ENCODE data around the gene GNA12.

GNA12 gene

GRCh38 chr7:2708041-2708440 lies 136.1 kb downstream of the GNA12 start:
- Histone ChIP-seq H3K9me3 (ENCODE audit: control insufficient read depth, low read length) (no peaks in the 10 kb centered on the region), H3K27ac (ENCODE audit: insufficient read depth, low read depth, low read length, poor library complexity, severe bottlenecking) (no peak overlapping the region), H3K27me3 (ENCODE audit: control insufficient read depth, insufficient read depth, low read length, poor library complexity, severe bottlenecking) (no peaks in the 10 kb centered on the region), H3K4me1 (ENCODE audit: control insufficient read depth, insufficient read depth, low read length) (peaks cover 13% of the 10 kb centered on the region), H3K4me3 (ENCODE audit: insufficient read depth, low read depth, low read length) (no peak overlapping the region), H3K36me3 (ENCODE audit: control insufficient read depth, insufficient read depth, low read length) (no peaks in the 10 kb centered on the region)
- whole genome bisulfite sequencing, 2 experiments = 94 to 95% methylated on average over 10 of the region's 10 CpGs

- Histone ChIP-seq H3K4me3 (ENCODE audit: insufficient read depth, low read depth, low read length) (no peak overlapping the region), H3K36me3 (ENCODE audit: control insufficient read depth, insufficient read depth, low read length) (no peaks in the 10 kb centered on the region), H3K4me1 (ENCODE audit: control insufficient read depth, insufficient read depth, low read length) (peaks cover 13% of the 10 kb centered on the region), H3K27ac (ENCODE audit: insufficient read depth, low read depth, low read length, poor library complexity, severe bottlenecking) (no peak overlapping the region), H3K27me3 (ENCODE audit: control insufficient read depth, insufficient read depth, low read length, poor library complexity, severe bottlenecking) (no peaks in the 10 kb centered on the region), H3K9me3 (ENCODE audit: control insufficient read depth, low read length) (no peaks in the 10 kb centered on the region)
- WGBS, 2 experiments = 76 to 83% methylated on average over 8 of the region's 8 CpGs
Observed at GRCh38 chr7:2707481-2707880, 136.6 kb downstream of the GNA12 start.

- WGBS, 2 experiments = 29 to 35% methylated on average over 6 of the region's 6 CpGs
- no peaks in the 10 kb centered on the region for H3K9me3 ChIP-seq (ENCODE audit: control insufficient read depth, low read length)
- no peaks in the 10 kb centered on the region for H3K27me3 ChIP-seq (ENCODE audit: control insufficient read depth, insufficient read depth, low read length, poor library complexity, severe bottlenecking)
- H3K36me3 ChIP-seq (ENCODE audit: control insufficient read depth, insufficient read depth, low read length) = no peaks in the 10 kb centered on the region
- H3K4me1 ChIP-seq (ENCODE audit: control insufficient read depth, insufficient read depth, low read length) = peaks cover 13% of the 10 kb centered on the region
- H3K27ac ChIP-seq (ENCODE audit: insufficient read depth, low read depth, low read length, poor library complexity, severe bottlenecking) = no peak overlapping the region
- no peak overlapping the region for H3K4me3 ChIP-seq (ENCODE audit: insufficient read depth, low read depth, low read length)
Observed at GRCh38 chr7:2706685-2707126, 137.4 kb downstream of the GNA12 start.

- no peaks in the 10 kb centered on the region for H3K36me3 ChIP-seq (ENCODE audit: control insufficient read depth, insufficient read depth, low read length)
- 83 to 87% methylated on average over 14 of the region's 14 CpGs for WGBS, 2 experiments
- no peak overlapping the region for H3K27ac ChIP-seq (ENCODE audit: insufficient read depth, low read depth, low read length, poor library complexity, severe bottlenecking)
- H3K4me3 ChIP-seq (ENCODE audit: insufficient read depth, low read depth, low read length) = no peak overlapping the region
- no peaks in the 10 kb centered on the region for H3K27me3 ChIP-seq (ENCODE audit: control insufficient read depth, insufficient read depth, low read length, poor library complexity, severe bottlenecking)
- peaks cover 13% of the 10 kb centered on the region for H3K4me1 ChIP-seq (ENCODE audit: control insufficient read depth, insufficient read depth, low read length)
- H3K9me3 ChIP-seq (ENCODE audit: control insufficient read depth, low read length) = no peaks in the 10 kb centered on the region
Observed at GRCh38 chr7:2705371-2706096, 138.6 kb downstream of the GNA12 start.

GRCh38 chr7:2702594-2702957 lies 141.5 kb downstream of the GNA12 start:
- Histone ChIP-seq H3K4me3 (ENCODE audit: insufficient read depth, low read depth, low read length) (no peak overlapping the region), H3K4me1 (ENCODE audit: control insufficient read depth, insufficient read depth, low read length) (peaks cover 12% of the 10 kb centered on the region), H3K27ac (ENCODE audit: insufficient read depth, low read depth, low read length, poor library complexity, severe bottlenecking) (no peak overlapping the region), H3K36me3 (ENCODE audit: control insufficient read depth, insufficient read depth, low read length) (no peaks in the 10 kb centered on the region), H3K9me3 (ENCODE audit: control insufficient read depth, low read length) (no peaks in the 10 kb centered on the region), H3K27me3 (ENCODE audit: control insufficient read depth, insufficient read depth, low read length, poor library complexity, severe bottlenecking) (no peaks in the 10 kb centered on the region)
- WGBS, 2 experiments = 91 to 94% methylated on average over 22 of the region's 22 CpGs

GRCh38 chr7:2701832-2702593 lies 142.1 kb downstream of the GNA12 start:
- Histone ChIP-seq H3K27me3 (ENCODE audit: control insufficient read depth, insufficient read depth, low read length, poor library complexity, severe bottlenecking) (no peaks in the 10 kb centered on the region), H3K4me1 (ENCODE audit: control insufficient read depth, insufficient read depth, low read length) (peaks cover 6% of the 10 kb centered on the region), H3K4me3 (ENCODE audit: insufficient read depth, low read depth, low read length) (no peak overlapping the region), H3K36me3 (ENCODE audit: control insufficient read depth, insufficient read depth, low read length) (no peaks in the 10 kb centered on the region), H3K27ac (ENCODE audit: insufficient read depth, low read depth, low read length, poor library complexity, severe bottlenecking) (no peak overlapping the region), H3K9me3 (ENCODE audit: control insufficient read depth, low read length) (no peaks in the 10 kb centered on the region)
- 89 to 90% methylated on average over 12 of the region's 12 CpGs for WGBS, 2 experiments

GRCh38 chr7:2701424-2701823 lies 142.7 kb downstream of the GNA12 start:
- Histone ChIP-seq H3K4me3 (ENCODE audit: insufficient read depth, low read depth, low read length) (no peak overlapping the region), H3K4me1 (ENCODE audit: control insufficient read depth, insufficient read depth, low read length) (peaks cover under 1% of the 10 kb centered on the region), H3K27ac (ENCODE audit: insufficient read depth, low read depth, low read length, poor library complexity, severe bottlenecking) (no peak overlapping the region), H3K36me3 (ENCODE audit: control insufficient read depth, insufficient read depth, low read length) (no peaks in the 10 kb centered on the region), H3K9me3 (ENCODE audit: control insufficient read depth, low read length) (no peaks in the 10 kb centered on the region), H3K27me3 (ENCODE audit: control insufficient read depth, insufficient read depth, low read length, poor library complexity, severe bottlenecking) (no peaks in the 10 kb centered on the region)
- 95 to 97% methylated on average over 17 of the region's 17 CpGs for WGBS, 2 experiments

- no peaks in the 10 kb centered on the region for H3K9me3 ChIP-seq (ENCODE audit: control insufficient read depth, low read length)
- H3K4me3 ChIP-seq (ENCODE audit: insufficient read depth, low read depth, low read length) = no peak overlapping the region
- 91% methylated on average over 40 of the region's 40 CpGs for WGBS, 2 experiments
- no peaks in the 10 kb centered on the region for H3K4me1 ChIP-seq (ENCODE audit: control insufficient read depth, insufficient read depth, low read length)
- H3K27me3 ChIP-seq (ENCODE audit: control insufficient read depth, insufficient read depth, low read length, poor library complexity, severe bottlenecking) = no peaks in the 10 kb centered on the region
- H3K36me3 ChIP-seq (ENCODE audit: control insufficient read depth, insufficient read depth, low read length) = no peaks in the 10 kb centered on the region
- no peak overlapping the region for H3K27ac ChIP-seq (ENCODE audit: insufficient read depth, low read depth, low read length, poor library complexity, severe bottlenecking)
Observed at GRCh38 chr7:2700141-2700850, 143.8 kb downstream of the GNA12 start.

- Histone ChIP-seq H3K9me3 (ENCODE audit: control insufficient read depth, low read length) (no peaks in the 10 kb centered on the region), H3K4me3 (ENCODE audit: insufficient read depth, low read depth, low read length) (no peak overlapping the region), H3K27ac (ENCODE audit: insufficient read depth, low read depth, low read length, poor library complexity, severe bottlenecking) (no peak overlapping the region), H3K36me3 (ENCODE audit: control insufficient read depth, insufficient read depth, low read length) (no peaks in the 10 kb centered on the region), H3K27me3 (ENCODE audit: control insufficient read depth, insufficient read depth, low read length, poor library complexity, severe bottlenecking) (no peaks in the 10 kb centered on the region), H3K4me1 (ENCODE audit: control insufficient read depth, insufficient read depth, low read length) (no peaks in the 10 kb centered on the region)
- WGBS, 2 experiments = 92% methylated on average over 15 of the region's 15 CpGs
Observed at GRCh38 chr7:2699289-2699620, 144.9 kb downstream of the GNA12 start.

- Histone ChIP-seq H3K36me3 (ENCODE audit: control insufficient read depth, insufficient read depth, low read length) (no peaks in the 10 kb centered on the region), H3K4me1 (ENCODE audit: control insufficient read depth, insufficient read depth, low read length) (no peaks in the 10 kb centered on the region), H3K27me3 (ENCODE audit: control insufficient read depth, insufficient read depth, low read length, poor library complexity, severe bottlenecking) (no peaks in the 10 kb centered on the region), H3K27ac (ENCODE audit: insufficient read depth, low read depth, low read length, poor library complexity, severe bottlenecking) (no peak overlapping the region), H3K9me3 (ENCODE audit: control insufficient read depth, low read length) (no peaks in the 10 kb centered on the region), H3K4me3 (ENCODE audit: insufficient read depth, low read depth, low read length) (no peak overlapping the region)
- WGBS, 2 experiments = 90 to 93% methylated on average over 18 of the region's 18 CpGs
Observed at GRCh38 chr7:2698581-2699288, 145.4 kb downstream of the GNA12 start.
